HG03103 (cell line): ENCODE measurements around the gene COL27A1.

Experiments
- ATAC-seq: cut with Tn5 transposase; IDR thresholded peaks from one replicate; pipeline ENCODE4 v1.9.1; 2021; ENCODE audit warnings: low read depth; ENCODE audit not compliant: unreplicated experiment

Gene COL27A1

DNA sequence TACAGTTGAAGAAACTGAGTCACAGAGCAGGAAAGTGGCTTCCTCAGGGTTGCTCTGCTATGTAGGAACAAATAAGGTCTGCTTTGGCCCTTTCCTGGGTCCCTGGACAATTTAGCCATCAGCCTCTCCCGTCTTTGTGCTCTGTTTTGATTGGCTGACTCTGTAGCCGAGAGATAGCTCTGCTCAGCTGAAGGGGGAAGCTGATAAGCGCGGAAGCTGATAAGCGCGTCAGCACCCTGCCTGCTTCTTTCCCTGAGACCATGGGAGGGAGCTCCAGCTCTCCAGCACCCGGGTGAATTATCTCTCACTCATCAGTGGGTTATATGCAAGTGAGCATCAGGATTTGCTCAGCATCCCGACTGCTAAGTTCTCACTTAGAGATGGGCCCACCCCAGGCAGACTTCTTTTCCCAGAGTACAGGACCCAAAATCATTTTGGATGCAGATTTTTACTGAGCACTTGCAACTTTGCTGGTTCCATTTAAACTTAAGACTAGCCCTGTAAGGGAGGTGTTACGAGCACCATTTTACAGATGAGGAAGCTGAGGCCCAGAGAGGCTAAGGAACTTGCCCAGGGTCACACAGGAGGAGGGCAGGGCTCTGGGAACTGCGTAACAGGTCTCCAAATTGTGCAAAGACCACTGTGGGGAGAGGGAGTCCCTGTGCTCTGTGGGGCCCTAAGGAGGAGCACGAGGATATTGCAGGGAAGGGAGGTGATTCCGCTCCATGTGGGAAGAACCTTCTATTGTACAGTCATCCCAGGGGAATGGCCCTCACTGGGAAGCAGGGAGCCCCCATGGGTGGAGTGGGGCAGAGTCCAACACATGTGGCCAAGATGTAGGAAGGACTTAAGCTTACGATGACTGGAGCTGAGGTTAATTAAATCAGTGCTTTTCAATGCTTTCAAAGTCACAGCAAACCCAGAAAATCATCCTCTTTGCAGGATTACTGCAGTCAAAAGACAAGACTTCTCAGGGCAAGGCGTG, 83.8 kb downstream of the COL27A1 start:
- ATAC-seq = no peak

DNA sequence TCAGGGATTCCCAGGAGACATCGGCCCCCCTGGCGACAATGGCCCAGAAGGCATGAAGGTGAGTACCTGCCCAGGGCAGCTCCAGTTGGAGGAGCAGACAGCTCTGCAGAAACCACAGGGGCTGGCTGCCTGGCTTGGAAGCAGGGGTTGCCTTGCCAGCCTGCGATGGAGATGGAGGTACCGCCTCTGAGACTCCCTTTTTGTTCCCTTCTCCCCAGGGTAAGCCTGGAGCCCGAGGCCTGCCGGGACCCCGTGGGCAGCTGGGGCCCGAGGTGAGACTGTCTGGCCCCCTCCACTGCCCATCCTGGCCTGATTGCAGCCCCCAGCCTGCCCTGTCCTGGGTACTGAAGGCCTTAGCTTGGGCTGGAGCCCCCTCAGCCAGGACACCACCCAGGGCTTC, 84.9 kb downstream of the COL27A1 start:
- no peak for ATAC-seq

DNA sequence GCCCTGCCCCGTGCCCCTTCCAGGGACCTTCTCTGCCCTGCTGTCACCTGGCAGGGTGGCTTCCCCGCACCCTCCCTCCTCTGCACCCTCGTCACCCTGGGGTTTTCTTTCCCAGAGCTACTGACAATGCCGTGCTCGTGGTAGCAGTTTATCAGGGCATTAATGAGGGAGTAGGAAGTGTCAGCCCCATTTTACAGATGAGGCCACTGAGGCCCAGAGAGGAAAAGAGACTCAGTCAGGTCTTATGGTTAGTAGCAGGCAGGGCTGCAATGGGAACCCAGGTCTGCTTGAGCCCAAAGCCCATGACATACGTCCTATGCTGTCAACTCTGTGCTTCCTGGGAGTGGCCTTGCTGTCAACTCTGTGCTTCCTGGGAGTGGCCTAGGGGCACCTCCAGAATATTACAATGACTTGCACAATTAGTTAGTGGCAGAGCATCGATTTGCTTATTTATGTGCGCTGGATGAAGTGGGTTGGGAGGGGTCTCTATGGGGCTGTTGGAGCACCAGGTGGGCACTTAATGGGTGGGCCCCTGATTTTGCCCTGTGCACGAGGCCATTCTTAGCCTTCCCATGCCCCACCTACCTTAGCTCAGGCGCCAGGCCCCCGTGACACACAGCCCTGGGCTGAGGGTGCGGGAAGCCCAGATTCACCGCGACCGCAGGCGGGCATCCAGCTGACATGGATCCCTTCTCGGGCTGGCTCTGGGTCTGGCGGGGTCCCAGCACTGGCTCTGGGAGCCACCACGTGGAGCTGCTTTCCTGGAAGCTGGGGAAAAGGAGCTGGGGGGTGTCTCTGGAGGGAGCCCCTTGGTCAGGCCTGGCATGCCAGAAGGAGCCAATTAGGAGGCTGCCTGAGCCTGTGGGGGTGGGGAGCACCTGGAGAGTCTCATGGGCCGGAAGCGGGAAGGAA, 85.6 kb downstream of the COL27A1 start:
- ATAC-seq = no peak

DNA sequence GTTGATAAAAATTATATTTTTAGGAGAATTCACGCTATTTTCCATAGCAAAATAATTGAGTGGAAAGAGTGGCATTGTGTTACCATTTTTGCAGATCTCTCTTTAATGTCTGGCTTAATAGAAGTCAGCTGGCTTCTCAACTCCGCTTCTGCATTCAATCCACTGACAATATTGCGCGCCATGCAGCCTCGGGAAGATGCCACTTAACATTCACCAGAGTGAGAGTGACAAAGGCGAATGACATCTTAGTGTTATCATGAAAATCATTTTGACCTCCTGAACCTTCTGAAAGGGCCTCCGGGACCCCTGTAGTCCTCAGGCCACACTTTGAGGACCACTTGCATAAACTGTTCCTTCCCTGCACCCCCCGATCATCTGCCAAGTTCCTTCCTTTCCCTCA, 87.5 kb downstream of the COL27A1 start:
- no peak for ATAC-seq

DNA sequence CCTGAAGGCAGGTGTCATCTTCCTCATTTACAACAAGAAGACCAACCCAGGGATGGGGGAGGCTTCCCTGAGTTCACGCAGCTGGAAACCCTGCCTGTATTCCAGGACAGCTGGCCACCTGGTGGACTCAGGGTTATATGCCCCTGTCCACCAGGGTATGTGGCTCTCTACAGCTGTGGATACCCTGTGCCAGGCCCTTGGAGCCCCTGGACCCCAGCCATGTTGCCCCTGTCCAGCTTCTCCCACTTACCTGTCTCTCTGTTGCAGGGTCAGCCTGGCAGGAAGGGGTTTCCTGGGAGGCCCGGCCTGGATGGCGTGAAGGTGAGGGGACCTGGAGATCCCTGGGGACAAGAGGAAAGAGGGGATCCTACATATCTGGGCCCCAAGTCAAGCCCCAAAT, 87.9 kb downstream of the COL27A1 start:
- no peak for ATAC-seq

DNA sequence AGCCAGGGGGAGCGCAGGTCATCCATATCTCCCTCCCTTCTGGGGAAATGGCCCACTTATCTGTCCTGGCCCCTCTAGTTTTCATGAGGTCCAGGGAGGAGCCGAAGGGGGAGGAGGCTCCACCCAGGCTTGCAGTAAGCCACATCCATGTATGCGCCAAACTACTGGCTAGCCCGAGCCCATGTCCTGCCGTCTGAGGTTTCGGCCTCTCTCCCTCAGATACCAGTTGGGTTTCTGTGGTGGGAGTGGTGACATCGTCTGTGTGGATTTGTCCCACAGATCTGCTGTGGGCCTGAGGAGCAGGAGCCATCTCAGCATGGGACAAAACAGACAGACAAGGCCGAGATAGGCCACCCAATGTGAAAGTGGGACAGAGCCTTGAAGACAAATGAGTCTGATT, 89.2 kb downstream of the COL27A1 start:
- ATAC-seq = no peak

DNA sequence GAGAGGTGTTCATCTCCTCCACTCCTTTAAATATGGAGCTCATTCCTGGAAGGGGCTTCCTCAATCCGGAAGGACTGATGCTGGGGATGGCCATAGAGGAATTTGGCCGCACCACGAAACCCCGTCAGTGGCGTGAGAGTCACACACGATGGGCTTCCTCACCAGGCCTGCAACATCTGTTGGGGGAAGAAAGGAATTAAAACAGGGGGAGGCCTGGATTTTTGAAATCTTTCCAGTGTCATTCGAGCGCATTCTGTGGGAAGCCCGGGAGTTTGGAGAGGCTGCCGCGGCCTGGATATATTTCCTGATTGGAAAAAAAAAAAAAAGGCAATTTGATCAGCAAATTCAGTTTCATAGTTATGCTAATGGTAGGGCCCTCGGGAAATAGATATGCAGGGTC, 91.2 kb downstream of the COL27A1 start:
- no peak for ATAC-seq

DNA sequence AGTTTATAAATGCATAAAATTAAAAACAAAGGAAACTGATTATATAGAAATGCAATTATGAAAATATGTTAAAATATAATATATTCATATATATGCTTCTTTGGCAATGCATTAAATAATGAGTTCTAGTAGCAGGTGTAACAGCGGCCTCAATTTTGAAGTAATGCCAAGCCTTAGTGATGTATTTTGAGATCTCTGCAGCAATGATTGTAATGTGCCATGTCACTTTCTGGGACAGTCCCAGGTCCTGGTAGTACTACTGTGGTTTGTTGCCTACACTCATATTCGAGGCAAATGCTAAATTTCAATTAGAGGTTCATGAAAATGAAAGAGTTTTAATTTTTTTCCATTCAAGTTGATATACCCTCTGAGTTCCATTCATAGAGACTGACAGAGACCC, 91.7 kb downstream of the COL27A1 start:
- no peak for ATAC-seq

DNA sequence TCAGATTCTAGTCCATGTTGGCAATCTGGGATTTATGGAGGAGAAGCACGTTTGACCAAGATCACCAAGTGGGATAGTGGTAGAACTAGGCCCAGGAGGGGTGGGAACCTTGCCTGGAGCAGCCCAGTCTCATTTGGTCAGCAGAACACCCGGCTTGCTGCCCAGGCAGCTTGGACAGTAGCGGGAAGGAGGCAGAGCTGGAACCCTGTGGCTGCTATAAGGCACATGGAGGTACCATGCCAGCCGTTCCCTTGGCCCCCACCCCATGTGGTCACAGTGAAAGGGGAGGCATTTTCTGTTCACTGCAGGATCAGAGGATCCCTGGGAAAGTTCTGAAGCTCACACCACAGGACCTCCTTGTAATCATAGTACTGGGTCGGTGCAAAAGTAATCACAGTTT, 92.2 kb downstream of the COL27A1 start:
- no peak for ATAC-seq

DNA sequence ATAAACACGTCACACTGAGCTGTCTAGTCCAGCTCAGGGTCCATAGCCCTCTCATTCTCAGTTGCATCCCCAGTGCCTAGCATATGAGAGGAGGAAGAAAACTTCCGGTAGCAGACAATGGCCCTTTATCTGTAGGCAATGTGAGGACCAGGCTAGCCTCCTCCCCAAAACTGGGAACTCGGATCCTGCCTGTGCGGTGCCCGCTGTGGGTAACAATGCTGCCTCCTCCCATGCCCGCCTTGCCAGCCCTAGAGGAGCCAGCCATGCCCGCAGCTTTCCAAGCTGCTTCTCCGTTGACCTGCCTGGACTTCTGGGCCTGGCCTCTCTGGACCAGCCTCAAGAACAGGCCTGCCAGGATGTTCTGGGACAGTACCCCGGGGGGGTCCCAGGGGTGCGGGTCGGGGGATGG, 93.0 kb downstream of the COL27A1 start:
- ATAC-seq = no peak

DNA sequence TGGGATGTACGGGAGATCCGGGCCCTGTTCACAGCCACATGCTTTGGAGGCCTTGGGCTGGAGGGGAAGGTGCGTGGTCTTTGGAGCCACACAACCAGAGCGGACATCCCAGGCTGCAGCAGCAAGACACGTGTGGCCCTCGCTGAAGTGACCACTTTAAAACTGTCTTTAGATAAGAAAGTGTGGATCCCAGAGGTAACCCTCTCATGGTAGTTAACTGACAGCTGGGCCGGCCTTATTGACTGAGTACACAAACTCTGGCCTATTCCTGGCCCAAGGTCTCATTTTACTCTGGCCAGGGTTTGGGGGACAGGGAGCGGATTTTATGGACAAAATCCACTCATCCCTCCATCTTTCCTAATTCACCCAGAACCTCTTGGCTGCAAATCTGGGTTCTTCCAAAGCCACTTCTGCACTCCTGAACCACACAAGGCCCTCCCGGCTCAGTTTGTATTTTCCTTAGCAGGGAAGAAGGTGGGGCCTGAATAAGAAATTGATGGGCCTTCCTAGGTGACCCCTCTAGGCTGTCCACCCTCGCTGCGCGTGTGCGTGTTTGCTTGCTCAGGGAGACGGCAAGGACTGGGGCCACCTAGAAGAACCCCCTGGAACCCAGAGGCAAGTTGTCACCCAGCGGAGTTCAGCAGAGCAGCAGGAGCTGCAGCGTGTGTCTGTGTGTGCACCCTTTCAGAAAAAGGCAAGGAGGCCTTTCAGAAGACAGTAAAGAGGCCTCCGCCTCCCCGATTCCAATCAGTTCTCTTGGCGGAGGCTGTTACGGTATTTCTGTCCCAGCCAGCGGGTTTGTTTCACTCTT, 94.3 kb downstream of the COL27A1 start:
- no peak for ATAC-seq

DNA sequence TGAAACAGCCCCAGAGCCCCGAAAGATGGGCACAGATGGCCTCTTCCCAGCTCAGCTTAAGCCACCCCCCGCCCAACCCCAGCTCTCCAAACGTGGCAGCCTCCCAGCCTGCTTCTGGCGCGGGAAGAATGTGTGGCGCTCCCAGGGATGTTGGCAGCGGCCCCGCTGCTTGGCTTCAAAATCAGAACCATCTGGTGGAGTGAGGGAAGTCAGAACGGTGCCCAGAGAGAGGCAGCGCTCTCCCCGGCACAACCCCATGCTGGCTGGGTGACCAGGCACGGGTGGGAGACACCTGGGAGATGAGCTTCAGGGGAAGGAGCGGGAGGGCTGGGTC, 94.9 kb downstream of the COL27A1 start:
- no peak for ATAC-seq

DNA sequence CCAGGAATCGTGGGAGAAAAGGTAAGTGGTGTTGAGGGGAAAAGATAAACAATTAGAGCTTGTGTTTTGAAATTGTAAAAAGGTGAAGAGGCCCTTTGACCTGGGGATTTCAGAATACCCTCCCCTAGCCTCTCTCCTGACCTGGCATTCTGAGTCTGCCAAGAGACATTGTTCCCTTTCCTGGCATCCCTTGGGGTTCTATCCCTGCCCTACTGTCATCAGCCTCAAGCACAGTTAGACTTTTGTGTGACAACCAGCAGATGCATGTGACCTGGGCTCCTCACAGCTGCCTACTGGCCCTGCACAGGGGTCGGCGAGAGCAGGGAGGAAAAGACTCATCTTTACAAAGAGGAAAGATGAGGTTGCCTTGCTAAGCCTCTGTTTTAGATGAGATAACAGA, 95.3 kb downstream of the COL27A1 start:
- ATAC-seq = no peak

DNA sequence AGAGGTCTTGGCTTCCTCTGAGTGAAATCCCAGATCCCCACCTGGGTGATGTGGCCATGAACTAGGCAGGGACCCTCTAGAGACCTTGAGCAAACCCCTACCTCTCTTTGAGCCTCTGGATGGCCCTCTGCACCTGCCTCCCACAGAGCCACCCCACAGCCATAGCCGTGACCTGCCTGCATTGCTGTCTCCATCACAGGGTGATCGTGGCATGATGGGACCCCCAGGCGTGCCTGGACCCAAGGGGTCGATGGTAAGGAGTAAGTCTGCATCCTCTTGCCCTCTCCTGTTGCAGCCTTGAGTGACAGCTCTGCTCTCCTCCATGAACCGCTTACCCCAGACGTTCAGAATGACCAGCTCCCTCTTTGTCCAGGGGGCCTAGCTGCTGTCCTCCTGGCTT, 97.1 kb downstream of the COL27A1 start:
- ATAC-seq = no peak

DNA sequence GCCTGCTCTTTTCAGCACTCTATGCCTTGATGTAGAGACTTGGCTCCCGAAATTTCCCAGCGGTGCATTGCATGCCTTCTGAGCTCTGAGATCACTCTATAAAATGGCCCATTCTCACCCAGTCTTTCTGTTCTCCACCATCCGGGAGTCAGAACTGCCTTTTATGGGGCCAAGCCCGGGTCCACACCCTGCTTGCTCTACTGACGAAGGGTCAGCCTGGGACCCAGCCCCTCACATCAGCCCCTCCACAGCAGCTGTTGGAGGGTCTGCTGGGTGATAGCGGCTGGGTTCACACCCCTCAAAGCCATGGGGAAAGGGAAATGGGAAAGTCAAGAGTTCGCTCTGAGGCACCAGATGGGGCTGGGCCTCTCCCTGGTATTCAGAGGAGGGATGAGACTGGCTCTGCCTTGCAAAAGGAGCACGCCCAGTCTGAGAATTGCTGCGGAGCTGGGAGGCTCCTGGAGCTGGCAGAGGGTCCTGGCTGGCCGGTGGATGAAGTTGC, 101.5 kb downstream of the COL27A1 start:
- ATAC-seq = no peak

DNA sequence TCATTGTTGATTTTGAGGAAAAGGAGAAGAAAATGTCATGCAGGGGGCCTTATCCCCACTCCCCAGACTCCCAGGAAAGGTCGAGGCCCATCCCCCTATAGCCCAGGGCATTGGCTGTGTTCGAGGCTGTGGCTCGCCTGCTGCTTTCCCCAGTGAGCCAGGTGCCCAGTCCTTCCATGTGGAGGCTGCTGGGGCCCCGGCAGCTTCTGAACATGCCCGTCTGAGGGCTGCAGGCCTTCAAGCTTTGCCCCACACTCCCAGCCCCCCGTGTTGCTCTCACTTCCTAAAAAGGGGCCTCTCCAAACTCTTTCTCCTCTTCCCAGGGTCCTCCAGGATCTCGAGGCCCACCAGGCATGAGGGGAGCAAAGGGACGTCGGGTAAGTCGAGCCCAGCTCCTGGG, 102.9 kb downstream of the COL27A1 start:
- no peak for ATAC-seq

DNA sequence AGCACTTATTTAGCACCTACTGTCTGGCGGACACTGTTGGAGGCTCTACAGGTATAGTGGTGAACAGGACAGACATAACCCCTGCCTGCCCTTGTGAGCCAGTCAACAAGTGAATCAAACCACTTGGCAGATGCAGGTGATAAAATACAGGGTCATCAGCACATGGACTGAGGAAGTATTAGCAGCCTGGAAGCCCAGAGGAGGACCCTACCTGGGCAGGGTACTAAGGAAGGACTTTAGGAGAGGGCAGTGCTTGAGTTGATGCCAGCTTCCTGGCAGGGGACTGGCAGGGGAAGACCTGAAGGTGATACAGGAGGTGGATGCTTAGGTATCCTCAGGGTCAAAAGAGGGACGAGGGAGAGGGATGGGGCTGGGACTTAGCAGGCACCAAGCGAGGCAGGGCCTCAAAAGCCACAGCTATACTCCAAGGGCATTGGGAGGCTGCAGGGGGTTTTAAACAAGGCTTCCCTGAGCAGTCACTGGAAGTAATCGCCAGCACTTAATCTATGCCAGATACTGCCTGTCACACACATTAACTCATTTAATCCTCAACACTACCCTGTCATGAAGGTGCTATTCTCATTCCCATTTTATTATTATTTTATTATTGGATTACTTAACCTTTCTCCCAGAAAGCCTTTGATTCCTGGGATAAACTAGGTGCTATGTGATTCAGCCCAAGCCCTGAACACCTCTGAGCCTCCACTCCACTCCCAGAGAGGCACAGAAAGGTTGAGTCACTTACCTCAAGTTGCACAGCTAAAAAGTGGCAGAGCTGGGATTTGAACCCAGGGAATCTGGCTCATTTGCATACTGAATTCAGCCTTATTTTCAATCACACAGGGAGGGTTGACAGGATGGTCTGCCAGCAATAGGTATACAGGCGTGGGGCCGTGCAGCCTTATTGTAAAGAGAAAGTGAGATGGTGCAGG, 103.8 kb downstream of the COL27A1 start:
- ATAC-seq = no peak

DNA sequence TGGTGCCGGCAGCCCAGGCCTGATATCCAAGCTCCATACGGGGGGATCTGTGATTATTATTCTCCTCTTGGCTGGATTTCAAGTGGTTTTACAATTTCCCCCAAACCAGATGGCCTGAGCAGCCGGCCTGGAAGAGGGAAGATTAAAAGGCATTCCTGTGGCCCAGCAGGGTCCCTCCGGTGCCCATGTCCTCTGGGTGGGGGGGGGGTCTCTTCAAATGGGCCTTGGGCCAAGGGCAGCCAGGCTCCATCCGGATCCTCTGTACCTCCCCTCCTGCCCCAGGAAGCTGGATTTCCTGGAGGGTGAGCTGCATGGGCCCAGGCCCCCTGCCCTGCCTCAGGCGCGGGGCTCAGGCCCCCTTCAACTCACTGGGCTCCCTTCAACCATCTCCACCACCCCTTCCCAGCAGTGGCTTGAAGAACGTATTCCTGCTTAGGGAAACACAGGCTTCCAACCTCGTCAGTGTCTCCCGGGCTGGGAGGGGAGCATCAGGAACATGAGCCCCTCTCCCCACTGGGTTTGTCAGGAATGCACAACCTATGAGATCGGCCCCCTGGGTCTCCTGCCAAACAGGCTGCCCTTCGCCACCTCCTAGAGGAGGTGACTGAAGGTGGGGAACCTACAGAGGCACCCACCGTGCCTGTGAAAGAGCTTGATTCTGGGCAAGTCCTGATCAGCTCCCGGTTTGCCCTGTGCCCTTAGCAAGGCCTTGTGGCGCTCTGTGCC, 104.6 kb downstream of the COL27A1 start:
- ATAC-seq = no peak

DNA sequence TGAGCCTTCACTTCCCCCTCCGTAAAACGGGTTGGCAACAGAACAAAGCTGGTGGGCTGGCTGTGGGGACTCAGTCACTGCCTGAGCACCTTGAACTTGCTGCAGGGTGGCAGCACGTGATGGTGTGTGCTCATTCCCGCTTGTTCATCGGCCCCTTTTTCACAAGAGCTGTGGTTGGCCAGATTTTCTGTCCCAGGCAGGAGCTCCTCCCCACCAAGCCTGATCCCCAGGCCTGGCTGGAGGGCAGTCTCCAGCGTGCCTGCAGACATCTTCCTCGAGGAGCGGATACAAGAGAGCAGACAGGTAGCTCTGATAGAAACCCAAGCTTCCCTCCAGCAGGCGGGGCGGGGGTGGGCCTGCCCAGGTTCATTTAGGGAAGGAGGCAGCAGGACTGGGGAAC, 105.7 kb downstream of the COL27A1 start:
- no peak for ATAC-seq
